ENCODE results near the gene CORO2A. TPM values are rescaled to one million over a fixed set of nuclear protein-coding genes. Genes with fewer than 3 reads are reported as not detected.
"Not testable (repeated sequence)": the region's sequence is repeated elsewhere in the genome, so short reads cannot be mapped to it uniquely, and the experiment has no call there.

CORO2A gene
- total RNA-seq, 1 experiment from 2014 or later: 9.3 TPM

DNA sequence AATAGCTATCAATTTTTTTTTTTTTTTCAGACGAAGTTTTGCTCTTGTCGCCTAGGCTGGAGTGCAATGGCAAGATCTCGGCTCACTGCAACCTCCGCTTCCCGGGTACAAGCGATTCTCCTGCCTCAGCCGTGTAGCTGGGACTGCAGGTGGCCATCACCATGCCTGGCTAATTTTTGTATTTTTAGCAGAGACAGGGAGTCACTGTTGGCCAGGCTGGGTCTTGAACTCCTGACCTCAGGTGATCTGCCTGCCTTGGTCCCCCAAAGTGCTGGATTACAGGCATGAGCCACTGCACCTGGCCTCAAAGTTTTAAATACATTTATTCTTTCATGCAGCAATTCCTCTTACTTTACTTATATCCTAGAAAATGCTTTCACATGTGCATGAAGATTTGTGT lies 91.0 kb downstream of the CORO2A start:
- in situ Hi-C loops (cut with HindIII; ENCODE audit: low sequenced_read_pairs): loop anchor here (10.0 kb wide), 1 partner anchor 87 kb away; no protein-coding TSS in a partner anchor
- no peak for DNase-seq (ENCODE audit: low spot score)

- in situ Hi-C loops (cut with HindIII; ENCODE audit: low sequenced_read_pairs): loop anchor here (10.0 kb wide), 1 partner anchor 86 kb away; no protein-coding TSS in a partner anchor
- DNase-seq (ENCODE audit: low spot score): no peak
These were observed 92.0 kb downstream of the CORO2A start for GRCh38 chr9:98100456-98100855.

GRCh38 chr9:98099898-98100297 lies 92.5 kb downstream of the CORO2A start:
- in situ Hi-C loops (cut with HindIII; ENCODE audit: low sequenced_read_pairs): loop anchor here (10.0 kb wide), 1 partner anchor 85 kb away; no protein-coding TSS in a partner anchor
- no peak for DNase-seq (ENCODE audit: low spot score)

DNA sequence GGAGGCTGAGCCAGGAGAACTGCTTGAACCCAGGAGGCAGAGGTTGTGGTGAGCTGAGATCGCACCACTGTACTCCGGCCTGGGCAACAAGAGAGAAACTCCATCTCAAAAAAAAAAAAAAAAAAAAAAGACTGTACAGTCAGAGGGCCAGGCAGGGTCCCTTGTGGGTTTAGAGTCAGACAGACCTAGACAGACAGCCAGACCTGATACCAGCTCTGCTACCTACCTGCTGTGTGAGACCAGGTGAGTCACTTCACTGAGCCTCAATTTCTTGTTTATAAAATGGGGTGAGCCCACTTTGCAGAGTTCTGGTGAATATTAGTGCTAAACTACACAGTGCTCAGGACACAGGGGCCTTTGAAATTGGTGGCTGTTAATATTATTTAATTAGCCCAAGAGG lies 93.1 kb downstream of the CORO2A start:
- in situ Hi-C loops (cut with HindIII; ENCODE audit: low sequenced_read_pairs): no loop called here
- no peak for DNase-seq (ENCODE audit: low spot score)

DNA sequence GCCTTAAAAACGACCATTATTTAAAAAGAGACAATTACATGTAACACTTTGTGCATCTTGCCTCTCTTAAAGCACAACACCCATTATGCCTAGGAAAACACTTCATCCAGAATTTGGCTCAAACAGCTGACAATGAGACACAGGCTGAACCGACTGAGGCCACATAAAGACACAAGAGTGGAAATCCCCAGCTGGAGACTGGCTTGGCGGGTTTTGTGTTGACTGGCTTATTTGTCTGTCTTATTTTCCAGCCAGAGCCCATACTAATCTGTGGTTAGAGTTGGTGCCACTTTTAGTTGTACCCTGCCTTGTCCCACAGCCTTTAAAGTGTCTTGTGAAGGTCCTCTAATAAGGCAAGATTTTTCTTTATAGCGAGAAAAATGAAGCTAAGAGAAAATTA lies 94.6 kb downstream of the CORO2A start:
- in situ Hi-C loops (cut with HindIII; ENCODE audit: low sequenced_read_pairs): no loop called here

DNA sequence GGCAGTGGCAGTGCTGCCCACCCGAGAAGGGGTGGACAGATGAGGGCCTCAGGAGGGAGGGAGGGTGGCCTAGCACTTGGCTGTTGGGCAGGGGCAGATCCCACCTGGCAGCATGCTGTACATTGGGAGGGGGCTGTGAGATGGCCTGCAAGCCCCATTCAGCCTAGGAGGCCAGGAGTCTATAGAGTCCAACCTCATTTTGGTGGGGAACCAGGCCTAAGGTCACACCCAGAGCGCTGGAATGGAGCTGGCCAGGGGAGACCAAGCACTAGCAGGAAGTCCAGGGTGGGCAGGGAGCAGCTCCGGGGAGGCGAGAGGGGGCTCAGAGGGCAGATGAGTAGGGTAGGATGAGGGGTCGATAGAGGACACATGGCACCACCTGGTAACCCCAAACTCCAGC lies 96.3 kb downstream of the CORO2A start:
- in situ Hi-C loops (cut with HindIII; ENCODE audit: low sequenced_read_pairs): no loop called here
- DNase-seq (ENCODE audit: low spot score): no peak

More for the DNA sequence above, 94.6 kb downstream of the CORO2A start:
- DNase-seq (ENCODE audit: low spot score): no peak

- no peak for DNase-seq (ENCODE audit: low spot score)
- in situ Hi-C loops (cut with HindIII; ENCODE audit: low sequenced_read_pairs): no loop called here
These were observed 97.0 kb downstream of the CORO2A start for GRCh38 chr9:98095401-98095800.

GRCh38 chr9:98094851-98095250 lies 97.6 kb downstream of the CORO2A start:
- no peak for DNase-seq (ENCODE audit: low spot score)
- in situ Hi-C loops (cut with HindIII; ENCODE audit: low sequenced_read_pairs): no loop called here

GRCh38 chr9:98094316-98094715 lies 98.1 kb downstream of the CORO2A start:
- in situ Hi-C loops (cut with HindIII; ENCODE audit: low sequenced_read_pairs): no loop called here

GRCh38 chr9:98092613-98092931 lies 99.9 kb downstream of the CORO2A start:
- in situ Hi-C loops (cut with HindIII; ENCODE audit: low sequenced_read_pairs): no loop called here

More at GRCh38 chr9:98094316-98094715, 98.1 kb downstream of the CORO2A start:
- DNase-seq (ENCODE audit: low spot score): no peak

GRCh38 chr9:98091735-98092612 lies 100.5 kb downstream of the CORO2A start:
- no peak for DNase-seq (ENCODE audit: low spot score)
- in situ Hi-C loops (cut with HindIII; ENCODE audit: low sequenced_read_pairs): no loop called here

More at GRCh38 chr9:98092613-98092931, 99.9 kb downstream of the CORO2A start:
- no peak for DNase-seq (ENCODE audit: low spot score)

GRCh38 chr9:98090674-98091073 lies 101.8 kb downstream of the CORO2A start:
- in situ Hi-C loops (cut with HindIII; ENCODE audit: low sequenced_read_pairs); DNase-seq (ENCODE audit: low spot score): not testable (repeated sequence)

DNA sequence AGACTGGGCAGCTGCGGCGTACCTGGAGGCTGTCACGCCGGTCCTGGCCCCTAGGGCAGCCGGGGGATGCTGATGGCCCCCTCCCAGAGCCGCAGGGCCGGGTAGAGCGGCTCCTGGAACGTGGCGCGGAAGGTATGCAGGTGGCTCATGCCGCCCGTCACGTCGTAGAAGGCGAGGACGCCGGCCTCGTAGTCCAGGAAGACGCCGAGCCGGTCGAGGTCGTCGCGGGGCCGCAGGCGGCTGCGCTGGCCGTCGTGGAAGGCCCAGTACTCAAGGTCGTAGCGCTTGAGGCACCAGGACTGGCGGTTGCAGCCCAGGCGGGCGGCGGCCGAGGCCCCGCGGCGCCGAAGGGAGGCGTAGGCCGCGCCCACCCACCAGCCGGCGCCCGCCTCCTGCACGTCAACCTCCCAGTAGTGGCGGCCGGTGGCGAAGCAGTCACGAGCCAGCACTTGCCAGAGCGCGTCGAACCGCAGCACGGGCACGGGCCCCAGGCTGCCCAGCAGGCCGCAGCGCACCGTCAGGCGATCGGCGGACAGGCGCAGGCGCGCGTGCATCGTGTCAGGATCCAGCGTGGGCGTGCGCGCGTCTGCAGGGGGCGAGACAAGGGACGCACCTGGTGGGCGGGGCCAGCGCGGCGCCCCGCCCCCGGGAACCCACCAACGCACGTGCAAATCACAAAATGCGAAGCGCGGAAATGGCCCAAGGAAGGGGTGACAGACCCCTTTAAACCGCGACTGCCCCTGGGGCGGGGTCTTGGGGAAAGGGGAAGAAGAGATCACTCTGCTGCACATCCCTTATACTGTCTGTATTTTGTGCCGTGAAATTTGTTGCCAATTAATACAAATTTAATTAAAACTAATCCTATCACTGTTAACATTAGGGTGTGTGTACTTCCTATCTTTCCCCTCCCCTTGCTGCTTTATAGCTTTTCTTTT lies 104.8 kb downstream of the CORO2A start:
- no peak for DNase-seq (ENCODE audit: low spot score)
- in situ Hi-C loops (cut with HindIII; ENCODE audit: low sequenced_read_pairs): no loop called here

DNA sequence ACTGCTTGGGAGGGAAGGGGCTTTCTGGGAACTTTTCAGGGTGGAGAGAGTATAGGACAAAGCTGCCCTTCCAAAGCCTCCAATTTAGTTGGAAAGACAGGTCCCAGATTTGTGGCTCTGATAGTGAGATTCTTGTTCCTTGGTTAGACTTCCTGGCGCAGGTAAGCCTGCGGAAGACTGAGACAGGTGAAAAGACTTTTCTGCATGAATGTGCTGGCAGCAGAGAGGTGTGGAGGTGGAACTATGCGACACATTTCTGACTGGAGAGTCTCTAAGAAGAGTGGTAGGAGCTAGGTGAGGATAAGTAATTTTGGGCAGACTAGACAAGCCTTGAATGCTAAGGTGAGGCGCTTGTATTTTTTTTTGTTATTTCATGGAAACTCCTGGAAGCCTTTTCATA lies 106.0 kb downstream of the CORO2A start:
- in situ Hi-C loops (cut with HindIII; ENCODE audit: low sequenced_read_pairs): no loop called here
- DNase-seq (ENCODE audit: low spot score): no peak

GRCh38 chr9:98085944-98086343 lies 106.5 kb downstream of the CORO2A start:
- no peak for DNase-seq (ENCODE audit: low spot score)
- in situ Hi-C loops (cut with HindIII; ENCODE audit: low sequenced_read_pairs): no loop called here

- in situ Hi-C loops (cut with HindIII; ENCODE audit: low sequenced_read_pairs): no loop called here
- DNase-seq (ENCODE audit: low spot score): no peak
These were observed 107.4 kb downstream of the CORO2A start for GRCh38 chr9:98085058-98085457.

DNA sequence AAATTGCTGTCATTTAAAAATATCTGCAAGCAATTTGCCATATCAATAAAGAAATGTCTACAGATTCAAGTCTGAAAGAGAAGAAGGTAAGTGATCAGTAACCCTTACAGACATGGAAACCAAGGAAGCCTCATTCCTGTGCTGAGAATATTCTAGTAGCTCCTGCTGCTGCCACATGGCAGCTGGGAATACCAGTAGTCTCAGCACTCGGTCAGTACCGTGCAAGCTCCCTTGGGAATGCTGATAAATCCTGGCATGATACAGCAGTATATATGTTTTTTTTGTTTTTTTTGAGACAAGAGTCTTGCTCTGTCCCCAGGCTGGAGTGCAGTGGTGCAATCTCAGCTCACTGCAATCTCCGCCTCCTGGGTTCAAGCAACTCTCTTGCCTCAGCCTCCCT lies 108.0 kb downstream of the CORO2A start:
- no peak for DNase-seq (ENCODE audit: low spot score)
- in situ Hi-C loops (cut with HindIII; ENCODE audit: low sequenced_read_pairs): no loop called here

DNA sequence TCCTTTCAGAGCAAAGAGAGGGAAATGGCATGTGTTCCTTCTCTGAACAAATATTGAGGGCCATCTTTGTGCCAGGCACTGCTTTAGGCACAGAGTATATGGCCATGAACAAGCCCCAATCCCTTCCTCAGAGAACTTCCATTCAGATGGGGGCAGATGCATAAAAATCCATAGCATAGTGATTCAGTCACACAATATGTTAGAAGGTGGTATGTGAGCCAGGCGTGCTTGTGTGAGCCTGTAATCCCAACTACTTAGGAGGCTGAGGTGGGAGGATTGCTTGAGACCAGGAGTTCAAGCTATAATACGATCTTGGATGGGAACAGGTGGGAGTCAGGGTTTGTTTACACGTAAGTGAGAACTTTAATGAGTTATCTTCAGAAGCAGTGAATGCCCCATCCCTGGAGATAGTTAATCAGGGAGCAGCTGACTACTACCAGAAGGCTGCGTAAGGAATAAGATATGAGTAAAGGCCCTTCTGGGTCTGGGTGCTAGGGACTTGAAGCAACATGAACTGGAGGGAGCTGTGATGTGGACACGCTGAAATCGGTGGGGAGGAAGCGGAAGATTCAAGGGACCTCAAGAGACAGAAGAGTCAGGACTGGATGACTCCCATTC lies 108.8 kb downstream of the CORO2A start:
- in situ Hi-C loops (cut with HindIII; ENCODE audit: low sequenced_read_pairs): no loop called here

DNA sequence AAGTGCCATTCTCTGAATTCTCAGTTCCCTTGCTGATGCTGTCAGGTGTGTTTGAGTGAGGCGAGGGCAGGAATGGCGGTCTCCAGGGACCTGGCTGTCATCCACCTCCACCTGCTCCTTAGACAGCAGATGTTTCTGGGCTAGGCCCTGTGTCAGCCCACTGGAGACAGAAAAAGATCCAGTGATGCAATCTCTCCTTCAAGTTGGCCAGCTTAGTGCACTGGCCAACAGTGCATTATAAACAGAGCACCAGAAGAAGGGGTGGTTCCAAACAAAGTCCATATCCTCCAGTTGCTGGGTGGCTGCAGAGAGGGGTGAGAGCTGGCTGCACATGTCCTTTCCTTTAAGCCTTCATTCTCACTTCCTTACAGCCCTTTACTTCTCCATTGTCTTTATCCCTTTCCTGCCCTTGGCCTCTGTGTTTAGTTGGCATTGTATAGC lies 109.4 kb downstream of the CORO2A start:
- DNase-seq (ENCODE audit: low spot score): no peak
- in situ Hi-C loops (cut with HindIII; ENCODE audit: low sequenced_read_pairs): no loop called here

More for the DNA sequence above, 108.8 kb downstream of the CORO2A start:
- no peak for DNase-seq (ENCODE audit: low spot score)

Measured in G401 (cell line).